ENCODE data around the gene PPM1M. TPM values are rescaled to one million over a fixed set of nuclear protein-coding genes. Genes with fewer than 3 reads are reported as not detected.

The PPM1M gene
- polyA plus RNA-seq, 1 of the 3 experiments (the other 2 are of a cell fraction), result 19.2 TPM

DNA sequence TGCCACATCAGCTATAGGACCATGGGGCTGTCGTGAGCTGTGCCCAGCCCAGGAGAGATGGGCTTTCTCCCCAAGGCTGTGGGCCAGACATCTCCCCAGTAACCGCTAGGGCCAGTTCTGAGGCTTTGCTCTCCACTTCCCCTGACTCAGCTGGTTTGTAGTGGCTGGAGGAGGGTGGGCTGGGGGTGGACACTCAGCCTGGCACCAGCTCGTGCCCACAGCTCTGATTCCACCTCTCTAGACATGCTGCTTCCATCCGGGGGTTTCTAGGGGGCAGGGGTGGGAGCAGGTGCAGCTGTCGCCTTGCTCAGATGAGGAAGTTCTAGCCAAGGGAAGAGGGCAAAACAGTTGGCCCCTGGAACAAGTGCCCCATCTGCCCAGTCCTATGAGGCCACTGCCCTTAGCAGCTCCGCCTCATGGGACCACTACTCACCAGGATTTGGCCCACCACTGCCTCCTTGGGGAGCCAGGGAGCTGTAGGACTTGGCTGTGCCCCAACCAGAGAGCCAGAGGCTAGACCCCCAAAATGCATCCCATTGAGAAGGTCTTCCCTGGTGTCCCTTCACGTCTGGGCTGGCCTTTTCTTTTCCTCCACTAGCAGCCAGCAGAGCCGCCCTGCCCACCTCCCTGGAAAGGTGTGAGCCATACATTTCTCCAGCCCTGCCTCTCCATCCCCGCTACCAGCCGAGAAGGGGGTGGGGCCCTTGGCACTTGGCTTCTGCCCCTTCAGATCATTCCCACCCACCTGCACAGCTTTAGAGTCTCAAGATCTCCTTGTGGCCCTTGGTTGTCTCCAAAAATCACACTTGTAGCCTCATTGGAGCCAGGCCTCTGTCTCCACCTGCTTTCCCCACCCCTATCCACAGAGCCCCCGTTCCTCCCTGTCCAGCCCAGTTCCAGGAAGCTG is 51.9 kb downstream of the PPM1M start:
- peak overlapping the region in 1 of 2 experiments; percentile 41; a peak in 1 of 4 replicates for H3K4me3 ChIP-seq (ENCODE audit: low read depth in 2 of 2, low read length in 1 of 2)
- CTCF ChIA-PET, result interaction anchor here (0.9 to 16.0 kb wide), 12 partner anchors 9 to 149 kb away, joined by 3 to 504 read pairs (median 4); partner anchors contain the start of gene GLYCTK
- no peak for TF ChIP-seq EP300 (IDR thresholded peaks at IDR 0.05; ENCODE audit: borderline replicate concordance in 1 of 2, low read depth in 1 of 2, low read length in 1 of 2)
- TF ChIP-seq MEF2A (IDR thresholded peaks at IDR 0.05; ENCODE audit: borderline replicate concordance, low read depth), result no peak
- no peak for TF ChIP-seq FOXM1 (IDR thresholded peaks at IDR 0.05; ENCODE audit: low read depth)
- no peak for TF ChIP-seq NRF1 (IDR thresholded peaks at IDR 0.05; ENCODE audit: low read depth, low read length)
- no peak for TF ChIP-seq RCOR1 (IDR thresholded peaks at IDR 0.05; ENCODE audit: low read length)
- TF ChIP-seq RFX5 (IDR thresholded peaks at IDR 0.05; ENCODE audit: low read length), result no peak
- no peak for TF ChIP-seq CHD2 (IDR thresholded peaks at IDR 0.05; ENCODE audit: low read length, partially characterized antibody)
- no peak for TF ChIP-seq YY1 (IDR thresholded peaks at IDR 0.05; ENCODE audit: low read depth)
- no peak for TF ChIP-seq ELF1 (IDR thresholded peaks at IDR 0.05)
- TF ChIP-seq, protein P1, sequence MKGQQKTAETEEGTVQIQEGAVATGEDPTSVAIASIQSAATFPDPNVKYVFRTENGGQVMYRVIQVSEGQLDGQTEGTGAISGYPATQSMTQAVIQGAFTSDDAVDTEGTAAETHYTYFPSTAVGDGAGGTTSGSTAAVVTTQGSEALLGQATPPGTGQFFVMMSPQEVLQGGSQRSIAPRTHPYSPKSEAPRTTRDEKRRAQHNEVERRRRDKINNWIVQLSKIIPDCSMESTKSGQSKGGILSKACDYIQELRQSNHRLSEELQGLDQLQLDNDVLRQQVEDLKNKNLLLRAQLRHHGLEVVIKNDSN (IDR thresholded peaks at IDR 0.05; ENCODE audit: borderline replicate concordance, low read depth), result no peak
- TF ChIP-seq, protein P2, sequence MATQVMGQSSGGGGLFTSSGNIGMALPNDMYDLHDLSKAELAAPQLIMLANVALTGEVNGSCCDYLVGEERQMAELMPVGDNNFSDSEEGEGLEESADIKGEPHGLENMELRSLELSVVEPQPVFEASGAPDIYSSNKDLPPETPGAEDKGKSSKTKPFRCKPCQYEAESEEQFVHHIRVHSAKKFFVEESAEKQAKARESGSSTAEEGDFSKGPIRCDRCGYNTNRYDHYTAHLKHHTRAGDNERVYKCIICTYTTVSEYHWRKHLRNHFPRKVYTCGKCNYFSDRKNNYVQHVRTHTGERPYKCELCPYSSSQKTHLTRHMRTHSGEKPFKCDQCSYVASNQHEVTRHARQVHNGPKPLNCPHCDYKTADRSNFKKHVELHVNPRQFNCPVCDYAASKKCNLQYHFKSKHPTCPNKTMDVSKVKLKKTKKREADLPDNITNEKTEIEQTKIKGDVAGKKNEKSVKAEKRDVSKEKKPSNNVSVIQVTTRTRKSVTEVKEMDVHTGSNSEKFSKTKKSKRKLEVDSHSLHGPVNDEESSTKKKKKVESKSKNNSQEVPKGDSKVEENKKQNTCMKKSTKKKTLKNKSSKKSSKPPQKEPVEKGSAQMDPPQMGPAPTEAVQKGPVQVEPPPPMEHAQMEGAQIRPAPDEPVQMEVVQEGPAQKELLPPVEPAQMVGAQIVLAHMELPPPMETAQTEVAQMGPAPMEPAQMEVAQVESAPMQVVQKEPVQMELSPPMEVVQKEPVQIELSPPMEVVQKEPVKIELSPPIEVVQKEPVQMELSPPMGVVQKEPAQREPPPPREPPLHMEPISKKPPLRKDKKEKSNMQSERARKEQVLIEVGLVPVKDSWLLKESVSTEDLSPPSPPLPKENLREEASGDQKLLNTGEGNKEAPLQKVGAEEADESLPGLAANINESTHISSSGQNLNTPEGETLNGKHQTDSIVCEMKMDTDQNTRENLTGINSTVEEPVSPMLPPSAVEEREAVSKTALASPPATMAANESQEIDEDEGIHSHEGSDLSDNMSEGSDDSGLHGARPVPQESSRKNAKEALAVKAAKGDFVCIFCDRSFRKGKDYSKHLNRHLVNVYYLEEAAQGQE (IDR thresholded peaks at IDR 0.05; ENCODE audit: low read depth, low read length), result no peak
- H3K4me1 ChIP-seq (ENCODE audit: control insufficient read depth in 1 of 2, insufficient read depth in 2 of 2, low read depth in 1 of 2, low read length in 1 of 2), result peaks cover 17 to 69% of the 10 kb centered on the region in 2 experiments; a peak in 2 of 4 replicates
- no peaks in the 10 kb centered on the region for H4K20me1 ChIP-seq (ENCODE audit: insufficient read depth)
- H3K36me3 ChIP-seq (replicated peaks in 1 of 2; ENCODE audit: control insufficient read depth in 1 of 2, insufficient read depth in 2 of 2, low read length in 1 of 2), result peaks cover 0 to 12% of the 10 kb centered on the region in 2 experiments
- no peaks in the 10 kb centered on the region for H3K9me3 ChIP-seq
- H3K4me2 ChIP-seq, result no peak overlapping the region; the same call in 1 of the 2 replicates
- no peak overlapping the region for H3K9ac ChIP-seq
- peak overlapping the region in 1 of 2 experiments; percentile 91; a peak in 1 of 4 replicates for H3K27ac ChIP-seq (ENCODE audit: low read depth in 2 of 2, low read length in 1 of 2)
- H2AFZ ChIP-seq (ENCODE audit: low read depth), result no peak overlapping the region
- H3K9me2 ChIP-seq, result no peaks in the 10 kb centered on the region
- H3F3A ChIP-seq (replicated peaks; ENCODE audit: insufficient read depth), result peaks cover 5% of the 10 kb centered on the region
- POLR2A ChIA-PET, result interaction anchor here (1.6 to 1.9 kb wide), 3 partner anchors 8 to 14 kb away, joined by 4 to 12 read pairs (median 7); no protein-coding TSS in a partner anchor
- H3K27me3 ChIP-seq (ENCODE audit: insufficient read depth), result no peaks in the 10 kb centered on the region
- DNase-seq, result no peak
- 80% methylated on average over 7 of the region's 11 CpGs for WGBS (ENCODE audit: low lambda C conversion rate)
- no peaks in the 10 kb centered on the region for H3K79me2 ChIP-seq (ENCODE audit: insufficient read depth)

Data from SK-N-SH (cell line).